Right lobe of liver (tissue), 6 donors: ENCODE data around the gene KLF17. TPM values are rescaled to one million over a fixed set of nuclear protein-coding genes. Genes with fewer than 3 reads are reported as not detected.

Experiments
- ATAC-seq, 4 donors: fragments of 200-7000 bp; cut with Tn5 transposase; one replicate each; pipeline ENCODE4 v1.9.1; 2020; ENCODE audit warnings: mild to moderate bottlenecking in 4 of 4, moderate library complexity in 4 of 4
- DNase-seq, 3 donors: peaks; one replicate each; pipeline ENCODE4 v3.0.0-alpha.2; 2020
- H3K27ac ChIP-seq, 3 donors: fragments of 200-600 bp; one replicate each; pipeline ENCODE4 v1.8.0; 2022
- H3K27me3 ChIP-seq, 2 donors: fragments of 200-600 bp; one replicate each; pipeline ENCODE4 v1.8.0; 2022
- H3K36me3 ChIP-seq, 4 donors: fragments of 200-600 bp; sonication (generic) in 1 of 4; one replicate each; pipeline versions ENCODE4 v1.5.1 to v1.8.0; 2017 to 2022; ENCODE audit warnings: control low read depth in 1 of 4
- H3K4me1 ChIP-seq, 4 donors: fragments of 200-600 bp; sonication (generic) in 1 of 4; one replicate each; pipeline versions ENCODE4 v1.5.1 to v1.8.0; 2017 to 2022; ENCODE audit warnings: control low read depth in 1 of 4
- H3K4me3 ChIP-seq, 3 donors: fragments of 200-600 bp; one replicate each; pipeline ENCODE4 v1.8.0; 2022
- H3K9me3 ChIP-seq, 4 donors: fragments of 200-600 bp; sonication (generic) in 1 of 4; one replicate each; pipeline versions ENCODE4 v1.5.1 to v1.8.0; 2017 to 2022; ENCODE audit warnings: control low read depth in 1 of 4
- CTCF ChIP-seq, 4 donors: fragments of 200-600 bp in 3 of 4; fragments of 450-650 bp in 1 of 4; IDR thresholded peaks; one replicate each; pipeline versions ENCODE4 v1.5.1 to v1.8.0; 2016 to 2022; ENCODE audit warnings: antibody characterized with exemption in 4 of 4, mild to moderate bottlenecking in 2 of 4
- POLR2A ChIP-seq: fragments of 450-650 bp; IDR thresholded peaks from one replicate; pipeline ENCODE4 v1.6.1; 2017; ENCODE audit warnings: antibody characterized with exemption, mild to moderate bottlenecking
- WGBS: methylation state at CpG from one replicate; pipeline ENCODE4 v1.1.6; 2018; ENCODE audit warnings: low coverage, low lambda C conversion rate; ENCODE audit not compliant: insufficient coverage; ENCODE audit errors: missing lambda C conversion rate; 5-methylcytosine and 5-hydroxymethylcytosine counted together
- intact Hi-C, 2 donors: fragments of 100-400 bp; cut with DNase I; formaldehyde crosslinking; loops; one replicate each; pipeline versions ENCODE4 v1.11.2 to v1.14.1; 2022
- total RNA-seq, 6 experiments: library from RNA; depleted of rRNA in 2 of 6; stranded (reverse); fragments of >200 nt in 2 of 6; fragmentation: NEBNext Ultra II Directional in 3 of 6; extraction: Animal tissue kit (Norgen Biotek cat#: 25700) in 3 of 6; gene quantifications; one replicate each; pipeline versions ENCODE4 v1.1.0 to v1.2.4, GENCODE V29; 2016 to 2023
- donor health status: DM: no; HTN: yes; CAD: no.
- donor health status: DM: no; HTN: no; CAD: no.
- donor health status: DM: no; HTN: no; CAD: no.
- donor health status: DM: no; HTN: yes; CAD: no.
- donor health status: DM: no; HTN: yes; CAD: no.

KLF17 gene
- total RNA-seq, 6 experiments from 2014 or later, result not detected

- no peak for TF ChIP-seq POLR2A
- TF ChIP-seq CTCF (IDR thresholded peaks at IDR 0.05), result no peak
- Histone ChIP-seq H3K36me3 (no peaks in the 10 kb centered on the region), H3K4me1 (no peaks in the 10 kb centered on the region), H3K9me3 (no peaks in the 10 kb centered on the region), H3K27me3 (no peaks in the 10 kb centered on the region), H3K27ac (no peak overlapping the region), H3K4me3 (no peak overlapping the region)
- no peak for ATAC-seq
- DNase-seq, result no peak
- 68% methylated on average over 1 of the region's 1 CpG for WGBS
- intact Hi-C loops, result no loop called here
Measured at GRCh38 chr1:44152692-44153091, 34.1 kb downstream of the KLF17 start.

GRCh38 chr1:44154049-44154448 lies 35.4 kb downstream of the KLF17 start:
- Histone ChIP-seq H3K27ac (no peak overlapping the region), H3K27me3 (no peaks in the 10 kb centered on the region), H3K9me3 (no peaks in the 10 kb centered on the region), H3K36me3 (no peaks in the 10 kb centered on the region), H3K4me3 (no peak overlapping the region), H3K4me1 (no peaks in the 10 kb centered on the region)
- intact Hi-C loops, result no loop called here
- TF ChIP-seq CTCF (IDR thresholded peaks at IDR 0.05) (no peak), POLR2A (no peak)
- DNase-seq (no peak), ATAC-seq (no peak)
- 76% methylated on average over 3 of the region's 3 CpGs for WGBS

GRCh38 chr1:44157903-44158302 lies 39.3 kb downstream of the KLF17 start:
- no peak for TF ChIP-seq POLR2A
- WGBS, result 82% methylated on average over 1 of the region's 1 CpG
- Histone ChIP-seq H3K9me3 (peaks cover 0 to 6% (median 0%) of the 10 kb centered on the region in 4 donors), H3K27me3 (no peaks in the 10 kb centered on the region), H3K4me3 (no peak overlapping the region), H3K36me3 (no peaks in the 10 kb centered on the region), H3K4me1 (no peaks in the 10 kb centered on the region), H3K27ac (no peak overlapping the region)
- no peak for DNase-seq
- ATAC-seq, result no peak
- intact Hi-C loops, result no loop called here

GRCh38 chr1:44158871-44159270 lies 40.2 kb downstream of the KLF17 start:
- no peak for ATAC-seq
- H3K27ac ChIP-seq, result no peak overlapping the region
- intact Hi-C loops, result no loop called here
- H3K4me1 ChIP-seq, result no peaks in the 10 kb centered on the region
- no peak overlapping the region for H3K4me3 ChIP-seq
- peaks cover 0 to 6% (median 0%) of the 10 kb centered on the region in 4 donors for H3K9me3 ChIP-seq
- H3K36me3 ChIP-seq, result no peaks in the 10 kb centered on the region
- H3K27me3 ChIP-seq, result no peaks in the 10 kb centered on the region
- TF ChIP-seq POLR2A, result no peak
- TF ChIP-seq CTCF (IDR thresholded peaks at IDR 0.05), result no peak
- no peak for DNase-seq

GRCh38 chr1:44161546-44161945 lies 42.9 kb downstream of the KLF17 start:
- no peak for TF ChIP-seq CTCF (IDR thresholded peaks at IDR 0.05)
- TF ChIP-seq POLR2A, result no peak
- Histone ChIP-seq H3K9me3 (peaks cover 0 to 6% (median 0%) of the 10 kb centered on the region in 4 donors), H3K4me3 (no peak overlapping the region), H3K36me3 (no peaks in the 10 kb centered on the region), H3K27me3 (no peaks in the 10 kb centered on the region), H3K4me1 (no peaks in the 10 kb centered on the region), H3K27ac (no peak overlapping the region)
- no peak for DNase-seq
- no peak for ATAC-seq
- intact Hi-C loops, result no loop called here
